H1 (cell line): ENCODE results near the gene RASSF4. TPM values are rescaled to one million over a fixed set of nuclear protein-coding genes. Genes with fewer than 3 reads are reported as not detected.

Source experiments
- CTBP2 ChIP-seq: IDR thresholded peaks from 2 replicates; pipeline ENCODE4 v1.7.0; 2011; ENCODE audit warnings: borderline replicate concordance, mild to moderate bottlenecking, moderate library complexity, mixed read lengths, low read length; ENCODE audit not compliant: insufficient read depth, insufficient read length
- EZH2 ChIP-seq: fragments of 200-600 bp; sonication (generic); IDR thresholded peaks from 2 replicates; pipeline ENCODE4 v1.7.1; 2012; ENCODE audit warnings: low read depth, mild to moderate bottlenecking, moderate library complexity, low read length, inconsistent platforms; ENCODE audit not compliant: severe bottlenecking
- FOSL1 ChIP-seq: IDR thresholded peaks from 2 replicates; pipeline ENCODE4 v1.6.1; 2011; ENCODE audit warnings: mild to moderate bottlenecking, low read depth, low read length, moderate library complexity; ENCODE audit not compliant: insufficient read depth
- GABPA ChIP-seq: IDR thresholded peaks from 2 replicates; pipeline ENCODE4 v1.6.1; 2011; ENCODE audit warnings: mild to moderate bottlenecking, low read length, moderate library complexity, borderline replicate concordance; ENCODE audit not compliant: insufficient read depth
- HDAC2 ChIP-seq, 2 experiments: fragments of 300-600 bp in 1 of 2; sonication (generic) in 1 of 2; IDR thresholded peaks; 2 replicates each; pipeline ENCODE4 v1.6.1; 2011 to 2012; ENCODE audit warnings: low read depth in 2 of 2, low read length in 2 of 2, mild to moderate bottlenecking in 2 of 2, moderate library complexity in 2 of 2, borderline replicate concordance in 1 of 2, inconsistent platforms in 1 of 2
- KDM5A ChIP-seq: fragments of 200-600 bp; IDR thresholded peaks from 2 replicates; pipeline ENCODE4 v1.7.1; 2012; ENCODE audit warnings: mild to moderate bottlenecking, low read length, inconsistent platforms, mixed read lengths
- PHF8 ChIP-seq: fragments of 200-600 bp; sonication (generic); conservative IDR thresholded peaks from 2 replicates; pipeline ENCODE4 v1.7.1; 2012; ENCODE audit warnings: low read depth, mild to moderate bottlenecking, inconsistent platforms, low read length, moderate library complexity
- RBBP5 ChIP-seq: IDR thresholded peaks from 2 replicates; pipeline ENCODE4 v1.7.1; 2012; ENCODE audit warnings: low read depth, mild to moderate bottlenecking, inconsistent platforms, low read length, moderate library complexity, borderline replicate concordance
- RNF2 ChIP-seq: fragments of 200-900, 300-1000 bp; sonication (generic); IDR thresholded peaks from 2 replicates; pipeline ENCODE4 v1.7.1; 2016; ENCODE audit warnings: borderline replicate concordance, low read depth, mild to moderate bottlenecking, antibody characterized with exemption, low read length; ENCODE audit not compliant: poor library complexity, severe bottlenecking; ENCODE audit errors: missing control alignments
- RXRA ChIP-seq: IDR thresholded peaks from 2 replicates; pipeline ENCODE4 v1.6.1; 2011; ENCODE audit warnings: low read depth, mild to moderate bottlenecking, low read length, moderate library complexity; ENCODE audit not compliant: insufficient read depth
- SIX5 ChIP-seq: IDR thresholded peaks from 2 replicates; pipeline ENCODE4 v1.6.1; 2011; ENCODE audit warnings: mild to moderate bottlenecking, low read depth, low read length
- SRF ChIP-seq: IDR thresholded peaks from 2 replicates; pipeline ENCODE4 v1.6.1; 2011; ENCODE audit warnings: mild to moderate bottlenecking, low read depth, low read length, moderate library complexity
- TAF1 ChIP-seq: IDR thresholded peaks from 2 replicates; pipeline ENCODE4 v1.6.1; 2011; ENCODE audit warnings: mild to moderate bottlenecking, low read depth, low read length
- TAF7 ChIP-seq: optimal IDR thresholded peaks from 2 replicates; pipeline ENCODE3; 2011; ENCODE audit warnings: low read depth, mild to moderate bottlenecking, inconsistent platforms, low read length, moderate library complexity, borderline replicate concordance
- TCF12 ChIP-seq: IDR thresholded peaks from 2 replicates; pipeline ENCODE4 v1.6.1; 2011; ENCODE audit warnings: low read depth, mild to moderate bottlenecking, low read length
- polyA plus RNA-seq, 7 experiments: library from polyadenylated mRNA; depleted of rRNA in 3 of 7; stranded (reverse) in 5 of 7; unstranded in 2 of 7; fragments of >200 nt in 5 of 7; fragments of 200-250 nt in 2 of 7; gene quantifications; 1 replicate in 5 of 7; 2 replicates in 1 of 7; 4 replicates in 1 of 7; pipeline versions ENCODE4 v1.2.1 to v1.2.3, GENCODE V29; 2011 to 2013; ENCODE audit warnings: missing spikeins in 2 of 7, mixed read lengths in 2 of 7
- total RNA-seq: library from RNA; stranded (reverse); fragmentation: NEBNext Ultra II Directional; extraction: Animal tissue kit (Norgen Biotek cat#: 25700); gene quantifications from 2 replicates; pipeline ENCODE4 v1.2.1, GENCODE V29; 2021
- TF ChIP-seq, protein P1 (sequence below): IDR thresholded peaks from 2 replicates; pipeline ENCODE4 v1.6.1; 2012; ENCODE audit warnings: inconsistent platforms

The RASSF4 gene
- total and polyA plus RNA-seq, 2 of the 8 experiments (the other 6 are each of a cell fraction or from before 2014, with no cell fraction given): 14.3 to 14.5 TPM

DNA sequence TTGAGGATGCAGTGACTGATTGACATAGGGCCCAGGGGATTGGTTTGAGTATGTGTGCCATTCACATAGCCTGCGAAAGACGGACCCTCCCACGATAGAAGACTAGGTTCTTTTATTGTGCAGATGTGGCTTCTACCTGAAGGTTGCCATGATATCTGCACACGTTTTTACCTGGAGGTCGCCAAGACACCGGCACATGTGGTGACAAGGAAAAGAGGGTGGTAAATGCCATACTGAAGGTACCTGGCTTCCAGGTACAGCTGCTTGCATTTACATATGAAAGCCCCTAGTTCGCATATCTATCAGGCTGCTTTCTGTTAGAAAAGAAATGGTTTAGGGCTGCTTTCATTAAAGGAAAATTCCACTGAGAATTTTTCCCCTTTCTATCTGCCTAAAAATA is 84.7 kb downstream of the RASSF4 start (continued):
- no peak for TF ChIP-seq CTBP2
- TF ChIP-seq FOSL1: no peak
- TF ChIP-seq TCF12: peak; percentile 79; the same call in 1 of the 2 replicates
- TF ChIP-seq GABPA: no peak
- 0 out of 4 replicates have a peak, but pooled peaks of 1 of the 2 experiments have one; percentile 56 for TF ChIP-seq HDAC2 (IDR thresholded peaks at IDR 0.05; ENCODE audit: borderline replicate concordance in 1 of 2, low read depth in 2 of 2, low read length in 2 of 2)
- TF ChIP-seq RBBP5: peak; percentile 80; the same call in 1 of the 2 replicates
- no peak for TF ChIP-seq SRF
- no peak for TF ChIP-seq SIX5
- TF ChIP-seq TAF1: 0 out of 2 replicates have a peak, but pooled peaks have one; percentile 38
- TF ChIP-seq TAF7: no peak
- TF ChIP-seq, protein P1, sequence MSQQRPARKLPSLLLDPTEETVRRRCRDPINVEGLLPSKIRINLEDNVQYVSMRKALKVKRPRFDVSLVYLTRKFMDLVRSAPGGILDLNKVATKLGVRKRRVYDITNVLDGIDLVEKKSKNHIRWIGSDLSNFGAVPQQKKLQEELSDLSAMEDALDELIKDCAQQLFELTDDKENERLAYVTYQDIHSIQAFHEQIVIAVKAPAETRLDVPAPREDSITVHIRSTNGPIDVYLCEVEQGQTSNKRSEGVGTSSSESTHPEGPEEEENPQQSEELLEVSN: peak; percentile 57; the same call in 1 of the 2 replicates
- TF ChIP-seq KDM5A: no peak
- no peak for TF ChIP-seq RNF2
- TF ChIP-seq EZH2: no peak
- no peak for TF ChIP-seq PHF8
- TF ChIP-seq RXRA: no peak
